DOHH2 (cell line): ENCODE results near the gene LRRC4C.

Source experiments
- H3F3A ChIP-seq: fragments of 200-600 bp; sonication (generic), shearing (Covaris generic); 2 replicates; pipeline ENCODE4 v1.6.0; 2016; ENCODE audit warnings: antibody characterized with exemption, mild to moderate bottlenecking; ENCODE audit not compliant: control insufficient read depth, insufficient read depth
- H3K27ac ChIP-seq: fragments of 200-600 bp; sonication (generic); 2 replicates; pipeline ENCODE4 v1.5.1; 2014; ENCODE audit warnings: low read depth, mild to moderate bottlenecking, low read length, moderate library complexity
- H3K27me3 ChIP-seq: fragments of 200-600 bp; sonication (generic); 2 replicates; pipeline ENCODE4 v1.6.1; 2014; ENCODE audit warnings: mild to moderate bottlenecking, low read length, mixed read lengths; ENCODE audit not compliant: control insufficient read depth
- H3K36me3 ChIP-seq: fragments of 200-600 bp; sonication (generic); 2 replicates; pipeline ENCODE4 v1.6.1; 2014; ENCODE audit warnings: mild to moderate bottlenecking, low read length, moderate library complexity, mixed read lengths; ENCODE audit not compliant: control insufficient read depth
- H3K4me1 ChIP-seq: fragments of 200-600 bp; sonication (generic); 2 replicates; pipeline ENCODE4 v1.6.1; 2014; ENCODE audit warnings: mild to moderate bottlenecking, low read length, mixed read lengths; ENCODE audit not compliant: control insufficient read depth
- H3K4me2 ChIP-seq: fragments of 200-600 bp; sonication (generic); 2 replicates; pipeline ENCODE4 v1.6.0; 2014; ENCODE audit warnings: mild to moderate bottlenecking, low read length, moderate library complexity
- H3K4me3 ChIP-seq: fragments of 200-600 bp; sonication (generic); 2 replicates; pipeline ENCODE4 v1.5.1; 2014; ENCODE audit warnings: mild to moderate bottlenecking, low read length, mixed read lengths
- H3K79me2 ChIP-seq: fragments of 200-600 bp; sonication (generic); 2 replicates; pipeline ENCODE4 v1.6.1; 2014; ENCODE audit warnings: mild to moderate bottlenecking, low read length, mixed read lengths; ENCODE audit not compliant: control insufficient read depth
- H3K9me2 ChIP-seq: fragments of 200-600 bp; sonication (generic); replicated peaks from 2 replicates; pipeline ENCODE4 v1.6.1; 2014; ENCODE audit warnings: mild to moderate bottlenecking, low read length, mixed read lengths; ENCODE audit not compliant: control insufficient read depth
- H3K9me3 ChIP-seq: fragments of 200-600 bp; sonication (generic); 2 replicates; pipeline ENCODE4 v1.6.1; 2014; ENCODE audit warnings: antibody characterized with exemption, low read length, mixed read lengths; ENCODE audit not compliant: control insufficient read depth, insufficient read depth
- H4K20me1 ChIP-seq: fragments of 200-600 bp; sonication (generic); 2 replicates; pipeline ENCODE4 v1.6.0; 2014; ENCODE audit warnings: low read depth, mild to moderate bottlenecking, antibody characterized with exemption, low read length, moderate library complexity; ENCODE audit not compliant: control insufficient read depth, insufficient read depth
- EZH2phosphoT487 ChIP-seq: fragments of 200-600 bp; sonication (generic); IDR thresholded peaks from 2 replicates; pipeline ENCODE4 v1.6.1; 2017; ENCODE audit warnings: borderline replicate concordance, mild to moderate bottlenecking, antibody characterized with exemption, low read length, moderate library complexity, mixed read lengths
- TF ChIP-seq, protein P1 (sequence below): fragments of 200-600 bp; sonication (generic); IDR thresholded peaks from one replicate; pipeline ENCODE4 v1.5.1; 2014; ENCODE audit warnings: antibody characterized with exemption, mild to moderate bottlenecking, low read depth, low read length; ENCODE audit not compliant: poor library complexity, severe bottlenecking

The LRRC4C gene

DNA sequence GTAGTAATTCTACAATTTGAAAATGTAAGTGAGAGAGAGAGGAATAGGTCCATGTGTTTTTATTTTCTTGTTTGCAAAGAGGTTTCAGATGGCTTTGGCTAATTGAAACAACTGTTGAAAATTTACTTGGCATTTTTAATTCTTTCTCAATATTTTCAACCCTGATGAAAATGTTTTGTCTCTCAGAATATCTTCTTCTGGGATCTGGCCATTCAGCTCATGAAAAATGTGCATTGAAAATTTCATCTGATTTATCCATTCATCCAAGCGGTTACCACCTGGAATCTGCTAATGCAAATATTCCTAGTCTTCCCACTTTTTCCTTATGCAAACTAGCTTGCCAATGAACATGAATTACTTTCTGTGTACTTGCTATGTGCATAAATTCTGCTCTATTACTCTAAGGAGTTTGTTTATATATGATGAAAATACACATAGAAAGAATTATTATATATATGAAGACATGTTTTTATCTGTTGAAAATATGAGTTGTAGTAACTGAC is 621.2 kb downstream of the LRRC4C start:
- Histone ChIP-seq H3K4me2 (no peak overlapping the region), H3K4me1 (no peaks in the 10 kb centered on the region), H3K79me2 (no peaks in the 10 kb centered on the region), H3F3A (no peaks in the 10 kb centered on the region), H3K4me3 (no peak overlapping the region), H3K36me3 (no peaks in the 10 kb centered on the region), H4K20me1 (no peaks in the 10 kb centered on the region), H3K9me2 (no peaks in the 10 kb centered on the region), H3K27ac (no peak overlapping the region), H3K9me3 (no peaks in the 10 kb centered on the region), H3K27me3 (no peaks in the 10 kb centered on the region)
- TF ChIP-seq EZH2phosphoT487 = no peak

GRCh38 chr11:40827116-40827515 is 632.3 kb downstream of the LRRC4C start:
- Histone ChIP-seq H3K4me1 (no peaks in the 10 kb centered on the region), H3K4me3 (no peak overlapping the region), H3K4me2 (no peak overlapping the region), H3F3A (no peaks in the 10 kb centered on the region), H3K27me3 (no peaks in the 10 kb centered on the region), H3K36me3 (no peaks in the 10 kb centered on the region), H3K79me2 (no peaks in the 10 kb centered on the region), H3K9me2 (no peaks in the 10 kb centered on the region), H4K20me1 (no peaks in the 10 kb centered on the region), H3K9me3 (no peaks in the 10 kb centered on the region), H3K27ac (no peak overlapping the region)
- TF ChIP-seq EZH2phosphoT487 = no peak
- TF ChIP-seq, protein P1, sequence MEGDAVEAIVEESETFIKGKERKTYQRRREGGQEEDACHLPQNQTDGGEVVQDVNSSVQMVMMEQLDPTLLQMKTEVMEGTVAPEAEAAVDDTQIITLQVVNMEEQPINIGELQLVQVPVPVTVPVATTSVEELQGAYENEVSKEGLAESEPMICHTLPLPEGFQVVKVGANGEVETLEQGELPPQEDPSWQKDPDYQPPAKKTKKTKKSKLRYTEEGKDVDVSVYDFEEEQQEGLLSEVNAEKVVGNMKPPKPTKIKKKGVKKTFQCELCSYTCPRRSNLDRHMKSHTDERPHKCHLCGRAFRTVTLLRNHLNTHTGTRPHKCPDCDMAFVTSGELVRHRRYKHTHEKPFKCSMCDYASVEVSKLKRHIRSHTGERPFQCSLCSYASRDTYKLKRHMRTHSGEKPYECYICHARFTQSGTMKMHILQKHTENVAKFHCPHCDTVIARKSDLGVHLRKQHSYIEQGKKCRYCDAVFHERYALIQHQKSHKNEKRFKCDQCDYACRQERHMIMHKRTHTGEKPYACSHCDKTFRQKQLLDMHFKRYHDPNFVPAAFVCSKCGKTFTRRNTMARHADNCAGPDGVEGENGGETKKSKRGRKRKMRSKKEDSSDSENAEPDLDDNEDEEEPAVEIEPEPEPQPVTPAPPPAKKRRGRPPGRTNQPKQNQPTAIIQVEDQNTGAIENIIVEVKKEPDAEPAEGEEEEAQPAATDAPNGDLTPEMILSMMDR = no peak

- no peaks in the 10 kb centered on the region for H3K36me3 ChIP-seq
- no peak overlapping the region for H3K4me2 ChIP-seq
- no peaks in the 10 kb centered on the region for H3K79me2 ChIP-seq
- no peaks in the 10 kb centered on the region for H4K20me1 ChIP-seq
- TF ChIP-seq, protein P1 = no peak
- no peak for TF ChIP-seq EZH2phosphoT487
- no peaks in the 10 kb centered on the region for H3K9me2 ChIP-seq
- no peak overlapping the region for H3K4me3 ChIP-seq
- no peaks in the 10 kb centered on the region for H3K27me3 ChIP-seq
- H3K4me1 ChIP-seq = no peaks in the 10 kb centered on the region
- H3F3A ChIP-seq = no peaks in the 10 kb centered on the region
- H3K9me3 ChIP-seq = no peaks in the 10 kb centered on the region
- H3K27ac ChIP-seq = no peak overlapping the region
These were observed 632.9 kb downstream of the LRRC4C start for GRCh38 chr11:40826601-40827000.

- Histone ChIP-seq H3K4me1 (no peaks in the 10 kb centered on the region), H3K27me3 (no peaks in the 10 kb centered on the region), H3K9me3 (no peaks in the 10 kb centered on the region), H3K4me3 (no peak overlapping the region), H3K36me3 (no peaks in the 10 kb centered on the region), H3K79me2 (no peaks in the 10 kb centered on the region), H4K20me1 (no peaks in the 10 kb centered on the region), H3K9me2 (no peaks in the 10 kb centered on the region), H3K27ac (no peak overlapping the region), H3F3A (no peaks in the 10 kb centered on the region), H3K4me2 (no peak overlapping the region)
- TF ChIP-seq, protein P1 = no peak
These were observed 634.1 kb downstream of the LRRC4C start for GRCh38 chr11:40825201-40825834.
